ENCODE results near the gene MCCC1.

GRCh38 chr3:182978387-182978786 is 120.9 kb downstream of the MCCC1 start:
- TF ChIP-seq GATA2 (IDR thresholded peaks at IDR 0.05; ENCODE audit: low read depth, low read length) = no peak
- no peak for TF ChIP-seq GATA3 (IDR thresholded peaks at IDR 0.05; ENCODE audit: low read depth, low read length)

All from SH-SY5Y (cell line).